OCI-LY7 (cell line): ENCODE measurements around the gene ZNF280D.

Experiments used
- EZH2phosphoT487 ChIP-seq: fragments of 200-600 bp; sonication (generic); IDR thresholded peaks from 2 replicates; pipeline ENCODE4 v1.6.1; 2018; ENCODE audit warnings: low read depth, borderline replicate concordance, mild to moderate bottlenecking, mixed run types, antibody characterized with exemption, low read length, moderate library complexity, mixed read lengths
- TF ChIP-seq, protein P1 (sequence below): fragments of 200-600 bp; sonication (generic); conservative IDR thresholded peaks from 2 replicates; pipeline ENCODE4 v1.5.1; 2014; ENCODE audit warnings: mild to moderate bottlenecking, antibody characterized with exemption, low read length, moderate library complexity, mixed read lengths

DNA sequence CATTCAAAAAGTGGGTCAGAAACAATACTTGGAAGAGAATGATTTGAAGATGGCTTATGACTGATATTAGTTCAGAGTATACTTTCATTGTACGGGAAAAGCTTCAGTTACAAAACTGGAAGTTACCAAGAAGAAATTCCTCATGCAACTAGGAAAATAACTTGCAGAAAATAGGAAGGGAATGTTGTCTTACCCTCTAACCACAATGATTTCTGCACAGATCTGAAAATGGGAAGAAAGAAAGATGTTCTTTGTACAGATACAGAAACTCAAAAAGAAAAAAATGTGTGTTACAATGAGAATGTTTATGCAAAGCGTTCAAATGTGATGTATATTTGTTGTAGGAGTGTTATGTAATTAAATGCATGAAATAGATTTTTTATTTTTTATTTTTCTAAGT, 3.7 kb downstream of the ZNF280D start:
- TF ChIP-seq, protein P1, sequence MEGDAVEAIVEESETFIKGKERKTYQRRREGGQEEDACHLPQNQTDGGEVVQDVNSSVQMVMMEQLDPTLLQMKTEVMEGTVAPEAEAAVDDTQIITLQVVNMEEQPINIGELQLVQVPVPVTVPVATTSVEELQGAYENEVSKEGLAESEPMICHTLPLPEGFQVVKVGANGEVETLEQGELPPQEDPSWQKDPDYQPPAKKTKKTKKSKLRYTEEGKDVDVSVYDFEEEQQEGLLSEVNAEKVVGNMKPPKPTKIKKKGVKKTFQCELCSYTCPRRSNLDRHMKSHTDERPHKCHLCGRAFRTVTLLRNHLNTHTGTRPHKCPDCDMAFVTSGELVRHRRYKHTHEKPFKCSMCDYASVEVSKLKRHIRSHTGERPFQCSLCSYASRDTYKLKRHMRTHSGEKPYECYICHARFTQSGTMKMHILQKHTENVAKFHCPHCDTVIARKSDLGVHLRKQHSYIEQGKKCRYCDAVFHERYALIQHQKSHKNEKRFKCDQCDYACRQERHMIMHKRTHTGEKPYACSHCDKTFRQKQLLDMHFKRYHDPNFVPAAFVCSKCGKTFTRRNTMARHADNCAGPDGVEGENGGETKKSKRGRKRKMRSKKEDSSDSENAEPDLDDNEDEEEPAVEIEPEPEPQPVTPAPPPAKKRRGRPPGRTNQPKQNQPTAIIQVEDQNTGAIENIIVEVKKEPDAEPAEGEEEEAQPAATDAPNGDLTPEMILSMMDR = no peak
- no peak for TF ChIP-seq EZH2phosphoT487
